Activated T-helper 2 cell treated with anti-CD3 and anti-CD28 coated beads, Interferon-gamma antibody, Interleukin-2, Interleukin-4, amounts not matched to agents 10 μg/mL and 5 μg/mL and 100 μg/mL, durations not matched to agents 14 hours and 24 hours and 36 hours (primary cell): Measurements from ENCODE around the gene HOXD10. TPM values are rescaled to one million over a fixed set of nuclear protein-coding genes. Genes with fewer than 3 reads are reported as not detected.

Experiments used
- DNase-seq: peaks from one replicate; pipeline ENCODE4 v3.0.0; 2021; ENCODE audit warnings: low spot score
- H3K27ac Mint-ChIP-seq: one replicate; pipeline ENCODE4 v1.8.0; 2021; ENCODE audit warnings: mixed read lengths
- H3K27me3 Mint-ChIP-seq: one replicate; pipeline ENCODE4 v1.8.0; 2021; ENCODE audit warnings: low read depth, mixed read lengths
- H3K36me3 Mint-ChIP-seq: one replicate; pipeline ENCODE4 v1.8.0; 2021; ENCODE audit warnings: low read depth, mixed read lengths
- H3K4me1 Mint-ChIP-seq: one replicate; pipeline ENCODE4 v1.8.0; 2021; ENCODE audit warnings: low read depth, mixed read lengths
- H3K4me3 Mint-ChIP-seq: one replicate; pipeline ENCODE4 v1.8.0; 2021; ENCODE audit warnings: low read depth, mild to moderate bottlenecking, moderate library complexity, mixed read lengths
- H3K9me3 Mint-ChIP-seq: one replicate; pipeline ENCODE4 v1.8.0; 2021; ENCODE audit warnings: mixed read lengths
- intact Hi-C: fragments of 100-400 bp; cut with micrococcal nuclease; formaldehyde crosslinking; loops from one replicate; pipeline ENCODE4 v1.15.1; 2023
- total RNA-seq: library from RNA; stranded (reverse); gene quantifications from 2 replicates; pipeline ENCODE4 v1.2.3, GENCODE V29; 2022

Gene HOXD10
- total RNA-seq, 1 donor from 2014 or later, result not detected

- peaks cover 82% of the 10 kb centered on the region for H3K27me3 Mint-ChIP-seq
- no peak overlapping the region for H3K27ac Mint-ChIP-seq
- no peak overlapping the region for H3K4me3 Mint-ChIP-seq
- no peaks in the 10 kb centered on the region for H3K9me3 Mint-ChIP-seq
- DNase-seq, result no peak
- intact Hi-C loops, result no loop called here
- H3K4me1 Mint-ChIP-seq, result peaks cover 6% of the 10 kb centered on the region
- H3K36me3 Mint-ChIP-seq, result peaks cover 4% of the 10 kb centered on the region
Observed at GRCh38 chr2:176109192-176109901, 7.2 kb upstream of the HOXD10 start.

GRCh38 chr2:176109946-176110345 is 6.6 kb upstream of the HOXD10 start:
- Mint-ChIP-seq H3K4me1 (peaks cover 6% of the 10 kb centered on the region), H3K4me3 (no peak overlapping the region), H3K36me3 (peaks cover 4% of the 10 kb centered on the region), H3K27me3 (peaks cover 78% of the 10 kb centered on the region), H3K27ac (no peak overlapping the region), H3K9me3 (no peaks in the 10 kb centered on the region)
- intact Hi-C loops, result loop anchor here (2.0 kb wide), 3 partner anchors 13 to 31 kb away; partner anchors contain the start of gene HOXD8
- no peak for DNase-seq

DNA sequence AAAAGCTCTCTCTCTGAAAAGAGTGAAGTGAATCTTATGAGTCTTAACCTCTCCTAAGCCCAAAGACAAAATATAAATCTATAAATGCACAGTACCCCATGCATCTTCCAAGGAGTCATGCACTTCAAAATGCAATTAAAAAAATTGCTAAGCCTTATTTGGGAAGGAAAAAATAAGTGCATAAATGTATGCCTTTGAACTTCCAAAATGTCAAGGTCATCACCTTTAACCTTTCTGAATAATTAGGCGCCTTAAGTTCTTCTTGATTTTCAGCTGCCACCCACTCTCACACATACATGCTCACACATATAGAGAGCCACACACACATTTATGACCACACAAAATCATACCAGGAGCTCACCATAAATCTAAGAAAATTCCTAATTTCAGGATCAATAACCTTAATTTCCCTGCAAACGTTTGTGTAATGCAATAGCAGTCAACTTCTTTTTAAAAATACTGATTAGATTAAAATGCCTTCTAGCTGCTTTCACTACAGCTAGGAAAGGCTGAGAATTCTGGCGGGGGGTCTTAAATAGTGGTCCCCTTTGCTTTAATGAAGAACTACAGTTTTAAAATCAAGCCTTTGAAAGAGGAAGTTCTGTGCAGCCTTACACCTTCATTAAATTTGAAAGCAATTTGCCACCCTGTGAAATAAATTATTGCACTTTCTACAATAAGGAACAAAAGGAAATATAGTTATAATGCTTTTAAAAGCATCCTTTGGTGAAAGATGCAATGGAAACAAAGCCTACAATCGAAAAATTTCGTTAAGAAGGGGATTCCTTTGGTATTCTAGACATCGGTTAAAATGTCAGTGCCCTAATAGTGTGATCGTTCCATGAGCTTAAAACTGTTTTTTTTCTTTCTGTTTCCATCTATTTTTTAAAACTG is 5.9 kb upstream of the HOXD10 start:
- no peak overlapping the region for H3K27ac Mint-ChIP-seq
- H3K4me3 Mint-ChIP-seq, result no peak overlapping the region
- no peaks in the 10 kb centered on the region for H3K9me3 Mint-ChIP-seq
- peaks cover 4% of the 10 kb centered on the region for H3K36me3 Mint-ChIP-seq
- peaks cover 74% of the 10 kb centered on the region for H3K27me3 Mint-ChIP-seq
- intact Hi-C loops, result loop anchor here (2.0 kb wide), 3 partner anchors 14 to 32 kb away; partner anchors contain the start of gene HOXD8
- no peak for DNase-seq
- H3K4me1 Mint-ChIP-seq, result peaks cover 6% of the 10 kb centered on the region

DNA sequence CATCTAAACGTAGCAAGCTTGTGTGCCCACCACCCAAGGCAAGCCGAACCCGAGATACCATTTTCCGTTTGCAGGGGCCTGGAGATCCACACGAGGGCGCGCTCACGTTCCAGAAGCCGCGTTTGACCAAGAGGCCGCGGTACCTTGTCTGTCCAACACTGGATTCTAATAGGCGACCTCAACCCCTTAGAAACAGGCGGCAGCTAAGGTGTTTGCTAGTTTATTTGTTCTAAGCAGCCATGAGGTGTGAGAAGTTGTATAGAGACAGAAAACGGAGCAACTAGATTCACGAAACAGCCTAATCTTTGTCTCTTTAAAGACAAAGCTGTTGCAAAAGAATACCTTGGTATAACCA is 5.3 kb upstream of the HOXD10 start:
- intact Hi-C loops, result loop anchor here (2.0 kb wide), 3 partner anchors 14 to 32 kb away; partner anchors contain the start of gene HOXD8
- peaks cover 4% of the 10 kb centered on the region for H3K36me3 Mint-ChIP-seq
- no peaks in the 10 kb centered on the region for H3K9me3 Mint-ChIP-seq
- H3K4me1 Mint-ChIP-seq, result peaks cover 4% of the 10 kb centered on the region
- peaks cover 73% of the 10 kb centered on the region for H3K27me3 Mint-ChIP-seq
- H3K4me3 Mint-ChIP-seq, result no peak overlapping the region
- no peak for DNase-seq
- no peak overlapping the region for H3K27ac Mint-ChIP-seq

GRCh38 chr2:176111846-176112374 is 4.7 kb upstream of the HOXD10 start:
- Mint-ChIP-seq H3K4me3 (no peak overlapping the region), H3K27ac (no peak overlapping the region), H3K27me3 (peaks cover 77% of the 10 kb centered on the region), H3K4me1 (peaks cover 3% of the 10 kb centered on the region), H3K36me3 (peaks cover 4% of the 10 kb centered on the region), H3K9me3 (no peaks in the 10 kb centered on the region)
- intact Hi-C loops, result loop anchor here (2.0 kb wide), 3 partner anchors 15 to 33 kb away; partner anchors contain the start of gene HOXD8
- DNase-seq, result no peak

GRCh38 chr2:176112375-176113302 is 3.9 kb upstream of the HOXD10 start:
- intact Hi-C loops, result no loop called here
- Mint-ChIP-seq H3K27ac (no peak overlapping the region), H3K4me1 (peaks cover 3% of the 10 kb centered on the region), H3K4me3 (no peak overlapping the region), H3K9me3 (no peaks in the 10 kb centered on the region), H3K27me3 (peaks cover 78% of the 10 kb centered on the region), H3K36me3 (peaks cover 4% of the 10 kb centered on the region)
- DNase-seq, result no peak

DNA sequence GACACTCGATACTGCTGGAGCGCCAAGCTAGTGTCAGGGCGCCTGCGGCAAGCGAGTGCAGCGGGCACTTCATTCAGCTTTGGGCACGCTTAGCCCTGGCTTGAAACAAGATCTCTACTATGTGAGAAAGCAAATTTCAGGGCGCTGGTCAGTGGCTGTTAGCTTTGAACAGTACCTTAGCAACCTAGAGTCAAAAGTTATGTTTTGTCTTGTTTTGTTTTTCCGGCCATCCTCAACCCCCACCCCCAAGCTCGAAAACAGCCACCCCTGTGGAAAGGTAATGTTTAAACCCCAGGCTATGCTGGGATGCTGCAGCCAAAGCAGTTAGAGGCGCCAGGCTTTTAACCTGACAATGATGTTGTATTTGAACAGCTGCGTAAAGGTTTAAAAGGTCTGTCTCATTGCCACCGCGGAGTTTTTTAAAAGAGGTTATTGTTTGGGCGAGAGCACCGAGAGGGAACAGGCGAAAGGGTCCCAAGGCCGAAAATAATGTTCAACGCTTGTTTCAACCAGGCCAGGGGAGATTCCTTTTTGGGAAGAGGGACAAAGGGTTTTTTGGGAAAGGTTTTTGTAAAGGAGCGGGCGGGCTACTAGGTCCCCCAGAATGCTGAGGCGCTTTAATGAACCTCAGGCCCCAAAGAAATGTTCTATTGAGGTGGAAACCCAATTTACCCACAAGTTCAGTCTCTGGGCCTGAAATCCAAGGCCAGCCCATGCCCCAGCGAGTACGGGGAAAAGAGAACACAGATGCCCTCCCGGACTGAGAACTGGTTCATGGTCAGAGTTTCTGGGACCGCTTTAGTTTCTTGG is 2.3 kb upstream of the HOXD10 start:
- H3K36me3 Mint-ChIP-seq, result peaks cover 2% of the 10 kb centered on the region
- H3K4me1 Mint-ChIP-seq, result peaks cover 7% of the 10 kb centered on the region
- H3K9me3 Mint-ChIP-seq, result no peaks in the 10 kb centered on the region
- H3K4me3 Mint-ChIP-seq, result no peak overlapping the region
- no peak for DNase-seq
- intact Hi-C loops, result no loop called here
- peaks cover 83% of the 10 kb centered on the region for H3K27me3 Mint-ChIP-seq
- H3K27ac Mint-ChIP-seq, result no peak overlapping the region

- Mint-ChIP-seq H3K27ac (no peak overlapping the region), H3K36me3 (no peaks in the 10 kb centered on the region), H3K9me3 (no peaks in the 10 kb centered on the region), H3K4me1 (peaks cover 7% of the 10 kb centered on the region), H3K4me3 (no peak overlapping the region), H3K27me3 (peaks cover 83% of the 10 kb centered on the region)
- intact Hi-C loops, result no loop called here
- no peak for DNase-seq
Observed at GRCh38 chr2:176114930-176115625, 1.5 kb upstream of the HOXD10 start.

DNA sequence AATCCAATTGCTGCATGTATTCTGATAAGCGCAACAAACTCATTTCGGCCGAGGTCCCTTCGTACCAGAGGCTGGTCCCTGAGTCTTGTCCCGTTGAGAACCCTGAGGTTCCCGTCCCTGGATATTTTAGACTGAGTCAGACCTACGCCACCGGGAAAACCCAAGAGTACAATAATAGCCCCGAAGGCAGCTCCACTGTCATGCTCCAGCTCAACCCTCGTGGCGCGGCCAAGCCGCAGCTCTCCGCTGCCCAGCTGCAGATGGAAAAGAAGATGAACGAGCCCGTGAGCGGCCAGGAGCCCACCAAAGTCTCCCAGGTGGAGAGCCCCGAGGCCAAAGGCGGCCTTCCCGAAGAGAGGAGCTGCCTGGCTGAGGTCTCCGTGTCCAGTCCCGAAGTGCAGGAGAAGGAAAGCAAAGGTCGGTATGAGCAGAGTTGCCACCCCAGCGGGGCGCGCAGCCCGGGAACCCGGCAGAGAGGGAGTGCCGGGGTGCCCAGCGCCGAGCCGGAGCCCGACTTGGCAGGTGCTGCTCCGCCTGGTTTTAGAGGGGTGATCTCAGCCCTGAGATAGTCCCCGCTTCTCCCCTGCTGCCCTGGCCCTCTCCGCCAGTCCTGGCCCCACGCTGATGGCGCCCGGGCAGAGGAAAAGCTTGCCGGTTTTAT is 714 bp downstream of the HOXD10 start:
- H3K4me1 Mint-ChIP-seq, result peaks cover 4% of the 10 kb centered on the region
- H3K36me3 Mint-ChIP-seq, result no peaks in the 10 kb centered on the region
- no peaks in the 10 kb centered on the region for H3K9me3 Mint-ChIP-seq
- H3K27ac Mint-ChIP-seq, result no peak overlapping the region
- no peak for DNase-seq
- no peak overlapping the region for H3K4me3 Mint-ChIP-seq
- H3K27me3 Mint-ChIP-seq, result peaks cover 78% of the 10 kb centered on the region
- intact Hi-C loops, result no loop called here

- no peak overlapping the region for H3K27ac Mint-ChIP-seq
- peaks cover 75% of the 10 kb centered on the region for H3K27me3 Mint-ChIP-seq
- no peak for DNase-seq
- no peaks in the 10 kb centered on the region for H3K36me3 Mint-ChIP-seq
- peaks cover 4% of the 10 kb centered on the region for H3K4me1 Mint-ChIP-seq
- intact Hi-C loops, result no loop called here
- H3K4me3 Mint-ChIP-seq, result no peak overlapping the region
- H3K9me3 Mint-ChIP-seq, result no peaks in the 10 kb centered on the region
Observed at GRCh38 chr2:176117823-176118371, 1.3 kb downstream of the HOXD10 start.
